AG04449 (cell line): ENCODE measurements around the gene CDK12.

Source experiments
- CTCF ChIA-PET: fragments of 350-600 bp; formaldehyde crosslinking; extraction: SDS; loops from one replicate; lab custom pipeline; 2021; ENCODE audit warnings: antibody characterized with exemption; lab: Yijun Ruan, JAX
- POLR2A ChIA-PET: fragments of 400-600, 350-600 bp; formaldehyde crosslinking; extraction: SDS; loops from one replicate; lab custom pipeline; 2020; ENCODE audit warnings: antibody characterized with exemption, inconsistent platforms; lab: Yijun Ruan, JAX
- DNase-seq: peaks from one replicate; pipeline ENCODE4 v3.0.0-alpha.2; 2010; ENCODE audit warnings: low read depth, low spot score
- H3K4me3 ChIP-seq: 2 replicates; pipeline ENCODE4 v1.5.1; 2011; ENCODE audit warnings: low read depth, mild to moderate bottlenecking, control low read depth, low read length
- TF ChIP-seq, protein P1 (sequence below): IDR thresholded peaks from one replicate; pipeline ENCODE4 v1.5.1; 2011; ENCODE audit warnings: mild to moderate bottlenecking, moderate library complexity, low read length, control low read depth, inconsistent platforms; ENCODE audit not compliant: insufficient read depth; ENCODE audit errors: missing control alignments

Gene CDK12

GRCh38 chr17:39573447-39574298, 112.4 kb downstream of the CDK12 start:
- ChIA-PET POLR2A (interaction anchor here (0.6 to 1.1 kb wide), 2 partner anchors 88 to 302 kb away, joined by 3 read pairs; no protein-coding TSS in a partner anchor), CTCF (interaction anchor here (0.8 to 2.1 kb wide), 5 partner anchors 9 to 50 kb away, joined by 3 to 11 read pairs (median 4); no protein-coding TSS in a partner anchor)
- TF ChIP-seq, protein P1, sequence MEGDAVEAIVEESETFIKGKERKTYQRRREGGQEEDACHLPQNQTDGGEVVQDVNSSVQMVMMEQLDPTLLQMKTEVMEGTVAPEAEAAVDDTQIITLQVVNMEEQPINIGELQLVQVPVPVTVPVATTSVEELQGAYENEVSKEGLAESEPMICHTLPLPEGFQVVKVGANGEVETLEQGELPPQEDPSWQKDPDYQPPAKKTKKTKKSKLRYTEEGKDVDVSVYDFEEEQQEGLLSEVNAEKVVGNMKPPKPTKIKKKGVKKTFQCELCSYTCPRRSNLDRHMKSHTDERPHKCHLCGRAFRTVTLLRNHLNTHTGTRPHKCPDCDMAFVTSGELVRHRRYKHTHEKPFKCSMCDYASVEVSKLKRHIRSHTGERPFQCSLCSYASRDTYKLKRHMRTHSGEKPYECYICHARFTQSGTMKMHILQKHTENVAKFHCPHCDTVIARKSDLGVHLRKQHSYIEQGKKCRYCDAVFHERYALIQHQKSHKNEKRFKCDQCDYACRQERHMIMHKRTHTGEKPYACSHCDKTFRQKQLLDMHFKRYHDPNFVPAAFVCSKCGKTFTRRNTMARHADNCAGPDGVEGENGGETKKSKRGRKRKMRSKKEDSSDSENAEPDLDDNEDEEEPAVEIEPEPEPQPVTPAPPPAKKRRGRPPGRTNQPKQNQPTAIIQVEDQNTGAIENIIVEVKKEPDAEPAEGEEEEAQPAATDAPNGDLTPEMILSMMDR: no peak
- peak overlapping the region; percentile 66 for H3K4me3 ChIP-seq
- no peak for DNase-seq

GRCh38 chr17:39576187-39576586, 114.9 kb downstream of the CDK12 start:
- no peak overlapping the region for H3K4me3 ChIP-seq
- ChIA-PET POLR2A (no interaction called here), CTCF (interaction anchor here (0.8 to 3.2 kb wide), 9 partner anchors 10 to 59 kb away, joined by 3 to 33 read pairs (median 4); no protein-coding TSS in a partner anchor)
- TF ChIP-seq, protein P1: peak; percentile 78
- DNase-seq: no peak

GRCh38 chr17:39578272-39578671, 117.0 kb downstream of the CDK12 start:
- ChIA-PET CTCF (interaction anchor here (1.0 to 3.2 kb wide), 5 partner anchors 26 to 56 kb away, joined by 4 to 33 read pairs (median 10); no protein-coding TSS in a partner anchor), POLR2A (no interaction called here)
- TF ChIP-seq, protein P1: no peak
- no peak overlapping the region for H3K4me3 ChIP-seq
- DNase-seq: no peak

- TF ChIP-seq, protein P1: no peak
- no peak for DNase-seq
- POLR2A ChIA-PET: no interaction called here
- no peak overlapping the region for H3K4me3 ChIP-seq
- CTCF ChIA-PET: interaction anchor here (1.1 to 2.7 kb wide), 3 partner anchors 14 to 47 kb away, joined by 3 to 10 read pairs (median 3); partner anchors contain the start of gene PPP1R1B
These were observed 118.2 kb downstream of the CDK12 start for GRCh38 chr17:39579318-39580081.

DNA sequence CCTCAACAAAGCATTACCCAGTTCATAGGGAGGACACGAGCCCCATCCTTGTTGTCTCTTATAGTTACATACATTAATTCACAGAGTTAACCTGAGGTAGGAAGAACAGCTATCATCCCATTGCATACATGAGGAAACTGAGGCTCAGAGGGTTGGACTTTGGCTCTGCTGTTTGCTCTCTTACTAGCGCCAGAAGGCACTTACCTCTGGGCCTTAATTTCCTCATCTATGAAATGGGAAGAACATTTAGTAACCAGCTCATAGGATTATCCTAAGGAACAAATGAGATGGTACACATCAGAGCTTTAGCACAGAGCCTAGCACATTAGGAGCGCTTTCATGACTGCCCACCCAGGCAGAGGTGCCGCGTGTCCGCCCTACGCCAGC, 118.8 kb downstream of the CDK12 start:
- no peak for DNase-seq
- TF ChIP-seq, protein P1: no peak
- POLR2A ChIA-PET: no interaction called here
- CTCF ChIA-PET: interaction anchor here (1.1 to 2.7 kb wide), 4 partner anchors 15 to 47 kb away, joined by 3 to 10 read pairs (median 5); partner anchors contain the start of gene PPP1R1B
- H3K4me3 ChIP-seq: no peak overlapping the region
